Panc1 (cell line): ENCODE measurements around the gene DLGAP1. TPM values are rescaled to one million over a fixed set of nuclear protein-coding genes. Genes with fewer than 3 reads are reported as not detected.

ENCODE experiments used
- ATAC-seq: fragments of 200-7000 bp; cut with Tn5 transposase; 2 replicates; pipeline ENCODE4 v1.9.1; 2020; ENCODE audit warnings: mild to moderate bottlenecking, moderate library complexity
- BruUV-seq: library from RNA; stranded (reverse); fragments of 400-500 nt; replicated peaks from 2 replicates; lab custom pipeline; 2021; lab: Mats Ljungman, UMichigan
- CTCF ChIA-PET: fragments of 300-600 bp; sonication (Branson Sonifier 250); formaldehyde crosslinking; loops from one replicate; lab custom pipeline; 2022; ENCODE audit warnings: antibody characterized with exemption; lab: Charles Lee
- POLR2A ChIA-PET: fragments of 300-600 bp; sonication (Branson Sonifier 250); formaldehyde crosslinking; loops from one replicate; lab custom pipeline; 2022; ENCODE audit warnings: antibody characterized with exemption; lab: Charles Lee
- DNase-seq: peaks from one replicate; pipeline ENCODE4 v3.0.0-alpha.2; 2010; ENCODE audit warnings: low read depth, low spot score
- H3K27ac ChIP-seq: 2 replicates; pipeline ENCODE4 v1.5.1; 2011; ENCODE audit warnings: mild to moderate bottlenecking, low read length, inconsistent platforms
- H3K27me3 ChIP-seq: fragments of 200-500 bp; sonication (Bioruptor generic); 2 replicates; pipeline ENCODE4 v1.6.0; 2014; ENCODE audit warnings: low read length, inconsistent platforms; ENCODE audit not compliant: control insufficient read depth, insufficient read depth
- H3K36me3 ChIP-seq: fragments of 200-500 bp; sonication (Bioruptor generic); 2 replicates; pipeline ENCODE4 v1.5.1; 2014; ENCODE audit warnings: inconsistent platforms, mild to moderate bottlenecking, low read length, moderate library complexity; ENCODE audit not compliant: control insufficient read depth, insufficient read depth
- H3K4me1 ChIP-seq: 2 replicates; pipeline ENCODE4 v1.5.1; 2011; ENCODE audit warnings: inconsistent platforms, mild to moderate bottlenecking, low read length, moderate library complexity; ENCODE audit not compliant: control insufficient read depth, insufficient read depth
- H3K4me3 ChIP-seq, 2 experiments: 2 replicates each; pipeline ENCODE4 v1.5.1; 2011 to 2012; ENCODE audit warnings: low read depth in 2 of 2, low read length in 2 of 2, mild to moderate bottlenecking in 2 of 2, inconsistent platforms in 1 of 2, moderate library complexity in 1 of 2
- H3K9me3 ChIP-seq: fragments of 200-500 bp; sonication (Bioruptor generic); 2 replicates; pipeline ENCODE4 v1.5.1; 2014; ENCODE audit warnings: low read depth, mild to moderate bottlenecking, inconsistent platforms, low read length, moderate library complexity; ENCODE audit not compliant: control insufficient read depth, insufficient read depth
- POLR2AphosphoS5 ChIP-seq: IDR thresholded peaks from 2 replicates; pipeline ENCODE4 v1.6.1; 2012; ENCODE audit warnings: mild to moderate bottlenecking, low read depth, low read length, moderate library complexity
- SIN3A ChIP-seq: IDR thresholded peaks from 2 replicates; pipeline ENCODE4 v1.6.1; 2012; ENCODE audit warnings: low read depth, mild to moderate bottlenecking, low read length, moderate library complexity, borderline replicate concordance; ENCODE audit not compliant: insufficient read depth
- TCF7L2 ChIP-seq: IDR thresholded peaks from 2 replicates; pipeline ENCODE4 v1.6.1; 2011; ENCODE audit warnings: mild to moderate bottlenecking, low read depth, low read length, inconsistent platforms
- in situ Hi-C: cut with HindIII; loops from 2 replicates; pipeline ENCODE4 v1.10.0; 2016; ENCODE audit warnings: low sequenced_read_pairs, low pct_unique_long_range_greater_than_20kb
- intact Hi-C: fragments of 100-400 bp; cut with micrococcal nuclease; formaldehyde crosslinking; loops from one replicate; pipeline ENCODE4 v1.10.0; 2022; ENCODE audit not compliant: unreplicated experiment
- total RNA-seq: library from RNA; stranded (reverse); gene quantifications from one replicate; pipeline ENCODE4 v1.2.1, GENCODE V29; 2021; ENCODE audit not compliant: unreplicated experiment
- TF ChIP-seq, protein P1 (sequence below), 2 experiments: IDR thresholded peaks; 2 replicates each; pipeline ENCODE4 v1.6.1; 2011 to 2012; ENCODE audit warnings: low read depth in 2 of 2, control low read depth in 1 of 2, low read length in 1 of 2, mild to moderate bottlenecking in 1 of 2, moderate library complexity in 1 of 2; ENCODE audit not compliant: insufficient read depth in 1 of 2
- TF ChIP-seq, protein P2 (sequence below): fragments of 450-650 bp; IDR thresholded peaks from 2 replicates; pipeline ENCODE4 v1.5.1; 2017; ENCODE audit warnings: mild to moderate bottlenecking

DLGAP1 gene
- total RNA-seq, 1 experiment from 2014 or later: 1.8 TPM

DNA sequence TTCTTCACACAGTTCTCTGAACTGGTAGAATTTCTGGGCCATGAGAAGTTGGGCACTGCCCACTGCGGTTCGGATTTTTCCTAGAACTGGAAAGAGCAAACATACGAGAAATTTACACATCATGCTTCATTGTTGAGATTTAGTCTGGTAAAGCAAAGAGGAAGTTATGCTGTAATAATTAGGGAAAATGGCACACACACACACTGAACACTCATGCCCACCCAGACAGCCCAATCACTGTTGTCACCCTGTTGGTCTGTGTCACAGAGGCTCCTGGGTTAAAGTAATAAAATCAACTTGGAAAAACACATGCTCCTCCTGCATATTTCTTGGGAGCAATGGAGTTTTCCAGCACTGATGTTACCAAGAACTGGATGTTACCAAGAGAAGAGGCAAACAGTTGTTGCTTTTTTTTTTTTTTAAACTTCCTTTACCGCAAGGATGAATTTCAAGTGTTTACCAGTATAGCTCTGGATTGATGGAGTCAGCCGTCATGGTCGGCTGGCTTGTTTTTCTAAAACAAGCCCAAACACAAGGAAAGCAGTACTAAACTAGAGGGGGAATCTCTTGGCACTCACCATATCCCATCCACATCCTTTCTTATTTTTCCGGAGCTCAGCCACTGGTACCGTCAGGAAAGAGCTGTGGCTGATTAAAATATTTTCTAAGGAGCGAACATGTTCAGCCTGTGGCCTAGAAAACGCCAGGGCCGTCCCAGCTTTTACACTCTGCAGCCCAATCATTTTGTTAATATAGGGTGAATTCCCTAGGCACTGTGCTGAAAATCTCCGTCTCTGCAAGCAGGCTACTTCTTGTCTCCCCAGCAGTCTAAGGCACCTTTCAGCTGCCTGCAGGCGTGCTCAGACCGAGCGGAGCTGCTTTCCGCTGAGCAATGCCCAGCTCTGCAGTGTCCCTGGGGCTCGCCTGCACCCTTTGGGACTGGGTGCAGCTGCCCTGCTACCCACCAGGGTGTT is 946.2 kb downstream of the DLGAP1 start:
- ATAC-seq (peak; percentile 87), DNase-seq (no peak)
- CTCF ChIA-PET: interaction anchor here (0.6 to 1.2 kb wide), 3 partner anchors 70 to 163 kb away, joined by 3 to 7 read pairs (median 4); no protein-coding TSS in a partner anchor
- in situ Hi-C loops: no loop called here
- Histone ChIP-seq H3K27ac (peak overlapping the region; percentile 100), H3K9me3 (no peaks in the 10 kb centered on the region), H3K27me3 (no peaks in the 10 kb centered on the region), H3K36me3 (no peaks in the 10 kb centered on the region), H3K4me3 (peak overlapping the region; percentile 16 to 41; a peak in 3 of 4 replicates), H3K4me1 (peaks cover 65% of the 10 kb centered on the region)
- BruUV-seq: TSS peak; percentile 89
- TF ChIP-seq SIN3A (no peak), POLR2AphosphoS5 (no peak), TCF7L2 (no peak)
- TF ChIP-seq, protein P1, sequence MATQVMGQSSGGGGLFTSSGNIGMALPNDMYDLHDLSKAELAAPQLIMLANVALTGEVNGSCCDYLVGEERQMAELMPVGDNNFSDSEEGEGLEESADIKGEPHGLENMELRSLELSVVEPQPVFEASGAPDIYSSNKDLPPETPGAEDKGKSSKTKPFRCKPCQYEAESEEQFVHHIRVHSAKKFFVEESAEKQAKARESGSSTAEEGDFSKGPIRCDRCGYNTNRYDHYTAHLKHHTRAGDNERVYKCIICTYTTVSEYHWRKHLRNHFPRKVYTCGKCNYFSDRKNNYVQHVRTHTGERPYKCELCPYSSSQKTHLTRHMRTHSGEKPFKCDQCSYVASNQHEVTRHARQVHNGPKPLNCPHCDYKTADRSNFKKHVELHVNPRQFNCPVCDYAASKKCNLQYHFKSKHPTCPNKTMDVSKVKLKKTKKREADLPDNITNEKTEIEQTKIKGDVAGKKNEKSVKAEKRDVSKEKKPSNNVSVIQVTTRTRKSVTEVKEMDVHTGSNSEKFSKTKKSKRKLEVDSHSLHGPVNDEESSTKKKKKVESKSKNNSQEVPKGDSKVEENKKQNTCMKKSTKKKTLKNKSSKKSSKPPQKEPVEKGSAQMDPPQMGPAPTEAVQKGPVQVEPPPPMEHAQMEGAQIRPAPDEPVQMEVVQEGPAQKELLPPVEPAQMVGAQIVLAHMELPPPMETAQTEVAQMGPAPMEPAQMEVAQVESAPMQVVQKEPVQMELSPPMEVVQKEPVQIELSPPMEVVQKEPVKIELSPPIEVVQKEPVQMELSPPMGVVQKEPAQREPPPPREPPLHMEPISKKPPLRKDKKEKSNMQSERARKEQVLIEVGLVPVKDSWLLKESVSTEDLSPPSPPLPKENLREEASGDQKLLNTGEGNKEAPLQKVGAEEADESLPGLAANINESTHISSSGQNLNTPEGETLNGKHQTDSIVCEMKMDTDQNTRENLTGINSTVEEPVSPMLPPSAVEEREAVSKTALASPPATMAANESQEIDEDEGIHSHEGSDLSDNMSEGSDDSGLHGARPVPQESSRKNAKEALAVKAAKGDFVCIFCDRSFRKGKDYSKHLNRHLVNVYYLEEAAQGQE (IDR thresholded peaks at IDR 0.05; ENCODE audit: insufficient read depth in 1 of 2, low read depth in 2 of 2, low read length in 1 of 2): no peak
- TF ChIP-seq, protein P2, sequence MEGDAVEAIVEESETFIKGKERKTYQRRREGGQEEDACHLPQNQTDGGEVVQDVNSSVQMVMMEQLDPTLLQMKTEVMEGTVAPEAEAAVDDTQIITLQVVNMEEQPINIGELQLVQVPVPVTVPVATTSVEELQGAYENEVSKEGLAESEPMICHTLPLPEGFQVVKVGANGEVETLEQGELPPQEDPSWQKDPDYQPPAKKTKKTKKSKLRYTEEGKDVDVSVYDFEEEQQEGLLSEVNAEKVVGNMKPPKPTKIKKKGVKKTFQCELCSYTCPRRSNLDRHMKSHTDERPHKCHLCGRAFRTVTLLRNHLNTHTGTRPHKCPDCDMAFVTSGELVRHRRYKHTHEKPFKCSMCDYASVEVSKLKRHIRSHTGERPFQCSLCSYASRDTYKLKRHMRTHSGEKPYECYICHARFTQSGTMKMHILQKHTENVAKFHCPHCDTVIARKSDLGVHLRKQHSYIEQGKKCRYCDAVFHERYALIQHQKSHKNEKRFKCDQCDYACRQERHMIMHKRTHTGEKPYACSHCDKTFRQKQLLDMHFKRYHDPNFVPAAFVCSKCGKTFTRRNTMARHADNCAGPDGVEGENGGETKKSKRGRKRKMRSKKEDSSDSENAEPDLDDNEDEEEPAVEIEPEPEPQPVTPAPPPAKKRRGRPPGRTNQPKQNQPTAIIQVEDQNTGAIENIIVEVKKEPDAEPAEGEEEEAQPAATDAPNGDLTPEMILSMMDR: no peak
- intact Hi-C loops: loop anchor here (5.0 kb wide), 1 partner anchor 83 kb away; no protein-coding TSS in a partner anchor
- POLR2A ChIA-PET: no interaction called here

DNA sequence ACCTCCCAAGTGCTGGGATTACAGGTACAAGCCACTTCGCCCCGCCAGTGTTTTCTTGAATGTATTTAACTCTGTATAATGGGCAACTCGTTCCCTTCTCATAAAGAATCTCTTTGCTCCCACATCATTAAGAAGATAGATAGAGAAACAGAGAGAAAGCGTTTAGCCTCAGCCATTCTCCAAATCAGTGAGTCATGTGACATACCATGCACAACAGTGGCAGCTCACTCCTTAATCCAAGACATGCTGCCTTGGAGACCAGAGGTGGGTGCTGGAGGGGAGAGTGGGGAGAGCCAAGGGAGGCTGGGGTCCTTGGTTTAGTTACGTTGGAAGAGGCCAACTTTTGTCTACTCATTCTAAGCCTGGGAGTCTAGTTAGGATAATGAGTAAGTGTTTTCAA is 950.5 kb downstream of the DLGAP1 start:
- ChIA-PET CTCF (no interaction called here), POLR2A (no interaction called here)
- no TSS peak for BruUV-seq

More for the DNA sequence above, 950.5 kb downstream of the DLGAP1 start:
- DNase-seq: no peak
- H3K27me3 ChIP-seq: no peaks in the 10 kb centered on the region
- in situ Hi-C loops: no loop called here
- no peaks in the 10 kb centered on the region for H3K9me3 ChIP-seq
- no peaks in the 10 kb centered on the region for H3K36me3 ChIP-seq
- peaks cover 50% of the 10 kb centered on the region for H3K4me1 ChIP-seq
- ATAC-seq: no peak
- intact Hi-C loops: loop anchor here (5.0 kb wide), 2 partner anchors 88 to 222 kb away; no protein-coding TSS in a partner anchor
- TF ChIP-seq POLR2AphosphoS5 (no peak), TCF7L2 (no peak), SIN3A (no peak)
- TF ChIP-seq, protein P2: no peak
- TF ChIP-seq, protein P1 (IDR thresholded peaks at IDR 0.05; ENCODE audit: insufficient read depth in 1 of 2, low read depth in 2 of 2, low read length in 1 of 2): no peak
- no peak overlapping the region for H3K4me3 ChIP-seq
- H3K27ac ChIP-seq: peak overlapping the region; percentile 81
